ENCODE measurements around the gene FNDC5. TPM values are rescaled to one million over a fixed set of nuclear protein-coding genes. Genes with fewer than 3 reads are reported as not detected.

FNDC5 gene
- total RNA-seq, 1 donor from 2014 or later, result 28.7 TPM

DNA sequence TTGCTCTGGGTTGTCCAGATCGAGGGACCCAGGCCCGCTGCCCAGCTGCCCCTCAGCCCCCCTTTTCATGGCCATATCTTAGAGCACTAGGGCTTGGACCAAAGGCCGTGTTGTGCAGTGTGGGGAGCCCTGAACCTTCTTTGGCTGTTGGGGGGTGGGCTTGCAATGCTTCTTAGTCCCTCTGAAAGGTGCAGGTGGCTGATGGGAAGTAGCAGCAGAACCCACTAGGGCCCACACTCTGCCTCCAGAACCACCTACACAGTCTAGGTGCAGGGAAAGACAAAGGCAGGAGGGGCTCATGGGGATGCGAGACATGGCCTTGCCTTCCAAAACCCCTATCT is 13.3 kb upstream of the FNDC5 start:
- peaks cover 58% of the 10 kb centered on the region for H3K27me3 Mint-ChIP-seq (ENCODE audit: low read depth)
- H3K4me1 Mint-ChIP-seq, result peaks cover 6% of the 10 kb centered on the region
- DNase-seq (ENCODE audit: low read depth, low spot score), result no peak
- TF ChIP-seq, protein P1, sequence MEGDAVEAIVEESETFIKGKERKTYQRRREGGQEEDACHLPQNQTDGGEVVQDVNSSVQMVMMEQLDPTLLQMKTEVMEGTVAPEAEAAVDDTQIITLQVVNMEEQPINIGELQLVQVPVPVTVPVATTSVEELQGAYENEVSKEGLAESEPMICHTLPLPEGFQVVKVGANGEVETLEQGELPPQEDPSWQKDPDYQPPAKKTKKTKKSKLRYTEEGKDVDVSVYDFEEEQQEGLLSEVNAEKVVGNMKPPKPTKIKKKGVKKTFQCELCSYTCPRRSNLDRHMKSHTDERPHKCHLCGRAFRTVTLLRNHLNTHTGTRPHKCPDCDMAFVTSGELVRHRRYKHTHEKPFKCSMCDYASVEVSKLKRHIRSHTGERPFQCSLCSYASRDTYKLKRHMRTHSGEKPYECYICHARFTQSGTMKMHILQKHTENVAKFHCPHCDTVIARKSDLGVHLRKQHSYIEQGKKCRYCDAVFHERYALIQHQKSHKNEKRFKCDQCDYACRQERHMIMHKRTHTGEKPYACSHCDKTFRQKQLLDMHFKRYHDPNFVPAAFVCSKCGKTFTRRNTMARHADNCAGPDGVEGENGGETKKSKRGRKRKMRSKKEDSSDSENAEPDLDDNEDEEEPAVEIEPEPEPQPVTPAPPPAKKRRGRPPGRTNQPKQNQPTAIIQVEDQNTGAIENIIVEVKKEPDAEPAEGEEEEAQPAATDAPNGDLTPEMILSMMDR (conservative IDR thresholded peaks at IDR 0.05), result no peak
- no peaks in the 10 kb centered on the region for H3K9me3 Mint-ChIP-seq
- no peaks in the 10 kb centered on the region for H3K36me3 Mint-ChIP-seq (ENCODE audit: low read depth)
- H3K4me3 Mint-ChIP-seq, result no peak overlapping the region
- no peak overlapping the region for H3K27ac Mint-ChIP-seq (ENCODE audit: unreplicated experiment)

DNA sequence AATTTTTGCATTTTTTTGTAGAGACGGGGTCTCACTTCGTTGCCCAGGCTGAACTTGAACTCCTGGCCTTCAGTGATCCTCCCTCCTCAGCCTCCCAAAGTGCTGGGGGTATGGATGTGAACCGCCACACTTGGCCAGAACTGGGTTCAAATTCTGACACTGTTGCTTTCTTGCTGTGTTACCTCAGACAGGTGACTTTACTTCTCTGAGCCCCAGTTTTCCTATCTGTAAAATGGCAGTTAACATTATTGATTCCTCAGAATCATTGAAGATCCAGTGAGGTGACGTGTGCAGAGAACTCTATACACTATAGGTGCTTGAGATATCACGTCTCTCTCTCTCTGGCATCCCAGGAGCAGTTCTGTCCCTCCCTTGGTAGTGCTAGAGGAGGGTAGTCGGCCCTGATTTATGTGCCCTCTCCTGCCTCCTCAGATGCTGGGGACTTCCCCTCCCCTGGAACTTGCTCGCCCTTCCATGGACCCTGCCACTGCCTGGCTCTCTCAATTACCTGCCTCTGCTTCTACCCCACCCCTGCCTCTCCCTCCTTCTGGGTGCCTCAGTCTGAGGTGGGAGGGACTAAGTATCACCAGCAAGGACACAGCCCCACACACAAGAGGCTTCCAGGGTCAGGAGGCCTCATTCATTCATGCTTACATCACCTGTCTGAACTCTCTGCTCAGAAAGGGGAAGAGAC is 12.8 kb upstream of the FNDC5 start:
- Mint-ChIP-seq H3K9me3 (no peaks in the 10 kb centered on the region), H3K36me3 (ENCODE audit: low read depth) (no peaks in the 10 kb centered on the region), H3K27ac (ENCODE audit: unreplicated experiment) (no peak overlapping the region), H3K4me1 (peaks cover 6% of the 10 kb centered on the region), H3K27me3 (ENCODE audit: low read depth) (peaks cover 55% of the 10 kb centered on the region), H3K4me3 (no peak overlapping the region)
- TF ChIP-seq, protein P1 (conservative IDR thresholded peaks at IDR 0.05), result no peak
- no peak for DNase-seq (ENCODE audit: low read depth, low spot score)

GRCh38 chr1:32881871-32882850 is 11.4 kb upstream of the FNDC5 start:
- no peaks in the 10 kb centered on the region for H3K36me3 Mint-ChIP-seq (ENCODE audit: low read depth)
- peaks cover 12% of the 10 kb centered on the region for H3K4me1 Mint-ChIP-seq
- H3K27me3 Mint-ChIP-seq (ENCODE audit: low read depth), result peaks cover 50% of the 10 kb centered on the region
- no peaks in the 10 kb centered on the region for H3K9me3 Mint-ChIP-seq
- DNase-seq (ENCODE audit: low read depth, low spot score), result no peak
- no peak overlapping the region for H3K27ac Mint-ChIP-seq (ENCODE audit: unreplicated experiment)
- H3K4me3 Mint-ChIP-seq, result no peak overlapping the region
- TF ChIP-seq, protein P1 (conservative IDR thresholded peaks at IDR 0.05), result no peak

- Mint-ChIP-seq H3K9me3 (no peaks in the 10 kb centered on the region), H3K27me3 (ENCODE audit: low read depth) (peaks cover 42% of the 10 kb centered on the region), H3K4me3 (no peak overlapping the region), H3K36me3 (ENCODE audit: low read depth) (no peaks in the 10 kb centered on the region), H3K27ac (ENCODE audit: unreplicated experiment) (no peak overlapping the region), H3K4me1 (peaks cover 12% of the 10 kb centered on the region)
- no peak for DNase-seq (ENCODE audit: low read depth, low spot score)
- TF ChIP-seq, protein P1 (conservative IDR thresholded peaks at IDR 0.05), result no peak
These were observed 10.6 kb upstream of the FNDC5 start for GRCh38 chr1:32881291-32881690.

GRCh38 chr1:32878637-32879041 is 7.9 kb upstream of the FNDC5 start:
- Mint-ChIP-seq H3K27me3 (ENCODE audit: low read depth) (peaks cover 33% of the 10 kb centered on the region), H3K27ac (ENCODE audit: unreplicated experiment) (no peak overlapping the region), H3K4me1 (peaks cover 16% of the 10 kb centered on the region), H3K4me3 (no peak overlapping the region), H3K9me3 (no peaks in the 10 kb centered on the region), H3K36me3 (ENCODE audit: low read depth) (no peaks in the 10 kb centered on the region)
- DNase-seq (ENCODE audit: low read depth, low spot score), result no peak
- TF ChIP-seq, protein P1 (conservative IDR thresholded peaks at IDR 0.05), result no peak

Data from neural crest cell (in vitro differentiated cells).